GM12891 (cell line): ENCODE measurements around the gene TENM3.

ENCODE experiments used
- DNase-seq: peaks from one replicate; pipeline ENCODE4 v3.0.0; 2011; ENCODE audit warnings: low spot score; ENCODE audit not compliant: insufficient read length
- FAIRE-seq: peaks from 2 replicates; lab custom pipeline; 2011; peaks lifted over from hg19 to GRCh38; lab: Jason Lieb, UNC
- PAX5 ChIP-seq: IDR thresholded peaks from 2 replicates; pipeline ENCODE4 v1.6.1; 2011; ENCODE audit warnings: low read length, moderate library complexity, mild to moderate bottlenecking; ENCODE audit not compliant: insufficient read depth, severe bottlenecking
- POLR2A ChIP-seq: IDR thresholded peaks from 2 replicates; pipeline ENCODE4 v1.6.1; 2011; ENCODE audit warnings: low read depth, low read length, control low read depth
- POLR2AphosphoS5 ChIP-seq: IDR thresholded peaks from 2 replicates; pipeline ENCODE4 v1.6.1; 2011; ENCODE audit warnings: low read depth, low read length, control low read depth
- POU2F2 ChIP-seq: IDR thresholded peaks from 2 replicates; pipeline ENCODE4 v1.6.1; 2011; ENCODE audit warnings: low read depth, mild to moderate bottlenecking, control low read depth, low read length, moderate library complexity
- SPI1 ChIP-seq: IDR thresholded peaks from 2 replicates; pipeline ENCODE4 v1.6.1; 2011; ENCODE audit warnings: low read depth, low read length, control low read depth
- TAF1 ChIP-seq: IDR thresholded peaks from 2 replicates; pipeline ENCODE4 v1.6.1; 2011; ENCODE audit warnings: low read depth, low read length, control low read depth

Gene TENM3

DNA sequence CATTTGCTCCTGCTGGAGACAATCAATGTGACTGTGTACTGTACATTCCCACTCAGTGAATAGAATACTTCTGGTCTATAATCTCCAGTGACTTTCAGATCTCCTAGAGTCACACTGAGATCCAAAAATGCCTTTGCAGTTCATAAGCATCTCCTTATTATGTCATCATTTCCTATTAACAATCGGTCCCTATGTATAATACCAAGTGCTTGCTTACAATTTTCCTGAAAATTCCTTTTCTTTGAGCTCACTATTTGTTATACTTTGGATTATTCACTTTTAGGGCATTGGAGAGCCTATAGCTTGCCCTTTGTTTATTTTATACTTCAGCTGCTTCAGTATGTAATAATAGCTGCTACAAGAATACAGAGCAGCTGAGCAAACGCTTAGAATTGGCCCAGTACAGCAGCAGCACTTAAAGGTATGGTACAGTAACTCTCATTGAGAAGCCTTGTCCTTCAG is 361.0 kb downstream of the TENM3 start:
- DNase-seq (no peak), FAIRE-seq (no peak)
- no peak for TF ChIP-seq POLR2AphosphoS5
- TF ChIP-seq TAF1: no peak
- TF ChIP-seq PAX5: no peak
- TF ChIP-seq SPI1: no peak
- TF ChIP-seq POLR2A: no peak
- no peak for TF ChIP-seq POU2F2

DNA sequence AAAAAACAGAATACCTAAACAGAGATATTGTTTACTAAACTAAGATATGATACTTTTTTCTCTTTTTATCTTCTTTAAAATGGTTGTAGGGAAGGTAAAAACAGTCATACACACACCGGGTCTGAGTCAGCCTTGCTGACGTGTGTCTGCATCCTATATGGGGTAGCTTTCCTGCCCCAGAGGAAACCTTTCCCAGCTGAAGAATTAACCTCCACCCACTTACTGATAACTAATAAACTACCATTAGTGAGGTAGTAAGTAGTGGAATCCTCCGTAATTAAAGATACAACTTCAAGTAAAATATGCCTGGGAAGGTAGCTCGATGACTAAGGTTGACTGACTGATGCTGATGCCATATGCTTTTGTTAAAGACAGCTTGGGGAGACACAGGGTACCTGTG is 361.8 kb downstream of the TENM3 start:
- FAIRE-seq (no peak), DNase-seq (no peak)
- TF ChIP-seq PAX5: no peak
- no peak for TF ChIP-seq SPI1
- TF ChIP-seq POLR2AphosphoS5: no peak
- TF ChIP-seq POLR2A: no peak

DNA sequence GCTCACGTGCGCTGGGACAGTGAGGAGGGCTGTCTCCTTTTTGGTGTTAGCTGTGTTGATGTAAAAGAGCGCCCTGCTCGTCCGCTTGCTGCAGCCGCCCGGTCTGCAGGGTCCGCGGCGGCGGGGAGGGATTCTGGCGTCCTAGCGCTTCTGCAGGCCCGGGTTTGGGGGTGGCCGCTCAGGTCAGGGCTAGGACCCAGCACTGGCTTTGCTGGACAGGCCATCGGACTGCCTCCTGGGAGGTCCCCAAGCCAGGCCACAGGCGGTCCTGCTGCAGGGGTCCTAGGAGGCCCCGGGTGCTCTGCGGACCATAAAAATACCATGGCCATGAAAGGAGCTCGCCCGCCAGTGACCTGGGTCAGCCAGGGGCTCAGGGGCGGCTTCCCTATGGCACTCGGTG is 365.3 kb downstream of the TENM3 start:
- no peak for DNase-seq
- no peak for TF ChIP-seq PAX5
- TF ChIP-seq POLR2A: no peak
- TF ChIP-seq SPI1: no peak
- TF ChIP-seq POLR2AphosphoS5: no peak
- no peak for TF ChIP-seq TAF1
- TF ChIP-seq POU2F2: no peak
- FAIRE-seq: no peak

DNA sequence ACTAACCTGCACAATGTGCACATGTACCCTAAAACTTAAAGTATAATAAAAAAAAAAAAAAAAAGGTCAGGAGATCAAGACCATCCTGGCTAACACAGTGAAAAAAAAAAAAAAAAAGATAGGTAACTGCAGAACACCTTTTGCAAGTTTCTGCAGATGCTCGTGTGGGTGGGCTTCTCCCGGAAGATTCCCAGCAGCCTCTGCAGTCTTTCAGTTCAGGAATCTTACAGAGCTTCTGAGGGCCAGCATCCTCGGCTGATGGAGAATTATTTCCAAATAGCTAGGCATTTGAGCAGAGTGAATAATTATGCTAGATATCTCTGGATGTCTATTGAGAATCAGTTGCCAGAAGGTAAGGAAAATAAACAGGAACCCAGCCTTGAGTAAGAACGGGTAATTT is 373.3 kb downstream of the TENM3 start:
- no peak for DNase-seq
- TF ChIP-seq TAF1 (no peak), POLR2AphosphoS5 (no peak), POLR2A (no peak), PAX5 (no peak), SPI1 (no peak), POU2F2 (no peak)
- FAIRE-seq: no peak

DNA sequence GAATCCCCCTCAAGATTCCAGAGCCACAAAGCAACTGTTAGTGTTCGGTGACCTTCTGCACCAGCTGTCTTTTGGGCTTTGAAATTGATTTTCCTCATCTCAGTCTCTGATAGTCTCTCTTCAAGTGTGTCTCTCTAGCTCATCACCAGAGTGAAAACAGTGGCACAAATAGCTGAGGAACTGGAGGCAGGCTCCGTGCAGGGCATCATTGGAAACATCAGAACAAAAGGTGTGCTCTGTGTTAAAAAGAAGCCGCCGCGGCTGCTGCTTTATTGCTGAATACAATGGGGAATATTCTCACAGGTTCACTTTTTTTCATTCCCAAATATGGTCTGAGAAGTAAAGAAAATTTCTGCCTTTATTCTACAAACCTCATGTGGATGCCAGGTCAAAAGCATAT is 376.5 kb downstream of the TENM3 start:
- no peak for TF ChIP-seq TAF1
- TF ChIP-seq POLR2AphosphoS5: no peak
- no peak for TF ChIP-seq PAX5
- no peak for TF ChIP-seq SPI1
- TF ChIP-seq POLR2A: no peak
- TF ChIP-seq POU2F2: no peak
- no peak for FAIRE-seq
- no peak for DNase-seq

DNA sequence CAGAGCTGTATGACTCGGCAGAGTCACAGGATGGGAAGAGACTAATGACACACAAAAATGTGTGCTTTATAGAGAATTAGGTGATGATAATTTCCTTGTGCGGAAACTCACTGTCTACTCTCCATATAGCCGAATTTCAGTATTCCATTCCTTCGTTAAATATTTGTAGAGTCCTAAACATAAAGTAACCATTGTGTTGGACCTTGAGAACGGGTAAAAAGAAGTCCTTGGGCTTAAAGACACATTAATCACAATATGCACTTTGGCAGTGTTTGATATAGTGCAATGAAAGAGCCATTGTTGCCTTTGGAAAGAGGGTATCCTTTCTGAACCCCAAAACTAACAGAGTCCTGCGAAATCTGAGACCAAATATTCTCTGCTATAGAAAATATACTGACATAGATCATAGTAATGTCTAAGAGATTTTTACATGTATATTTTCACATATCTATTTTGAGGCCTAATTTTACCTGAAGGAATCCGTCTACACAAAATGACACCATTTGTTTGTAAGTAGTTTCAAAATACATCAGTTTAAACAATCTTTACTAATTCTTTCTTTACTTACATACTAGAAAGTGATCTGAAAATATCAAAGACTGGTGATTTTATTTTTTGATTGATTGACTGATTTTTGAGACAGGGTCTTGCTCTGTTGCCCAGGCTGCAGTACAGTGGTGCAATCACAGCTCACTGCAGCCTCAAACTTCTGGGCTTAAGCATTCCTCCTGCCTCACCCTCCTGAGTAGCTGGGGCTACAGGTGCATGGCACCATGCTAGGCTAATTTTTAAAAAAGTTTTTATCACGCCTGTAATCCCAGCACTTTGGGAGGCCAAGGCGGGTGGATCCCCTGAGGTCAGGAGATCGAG is 377.1 kb downstream of the TENM3 start:
- TF ChIP-seq POU2F2: no peak
- no peak for DNase-seq
- no peak for FAIRE-seq

DNA sequence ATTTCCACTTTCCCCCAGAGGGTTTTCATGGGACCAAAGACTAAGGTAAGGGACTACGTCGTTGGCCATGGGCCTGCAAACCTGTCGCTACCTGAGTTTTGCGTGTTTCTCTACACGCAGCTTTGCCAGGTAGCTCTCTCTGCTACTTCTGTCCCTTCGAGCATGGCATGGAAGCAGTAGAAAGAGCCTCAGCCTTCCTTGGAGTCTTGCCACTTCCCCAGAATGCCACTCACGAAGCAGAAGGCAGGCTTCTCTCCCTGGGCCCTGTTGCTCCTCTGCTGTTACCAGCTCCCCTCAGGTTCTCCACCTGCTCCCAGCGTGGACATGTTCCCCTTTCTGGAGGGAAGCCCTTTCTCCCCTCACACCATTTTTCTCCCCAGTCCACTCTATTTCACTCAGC is 381.1 kb downstream of the TENM3 start:
- FAIRE-seq: no peak
- no peak for DNase-seq
- TF ChIP-seq POLR2A: no peak
- no peak for TF ChIP-seq POLR2AphosphoS5
- TF ChIP-seq PAX5: no peak
- no peak for TF ChIP-seq TAF1
- TF ChIP-seq SPI1: no peak
- no peak for TF ChIP-seq POU2F2

DNA sequence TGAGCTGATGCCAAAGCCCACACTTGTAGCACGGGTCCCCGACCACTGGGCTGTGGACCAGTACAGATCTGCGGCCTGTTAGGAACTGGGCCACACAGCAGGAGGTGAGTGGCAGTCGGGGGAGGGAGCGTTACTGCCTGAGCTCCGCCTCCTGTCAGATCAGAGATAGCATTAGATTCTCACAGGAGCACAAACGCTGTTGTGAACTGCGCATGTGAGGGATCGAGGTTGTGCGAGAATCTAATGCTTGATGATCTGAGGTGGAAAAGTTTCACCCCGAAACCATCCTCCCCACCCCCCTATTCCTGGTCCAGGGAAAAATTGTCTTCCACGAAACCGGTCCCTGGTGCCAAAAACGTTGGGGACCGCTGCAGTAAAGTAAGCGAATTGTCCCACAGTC is 382.0 kb downstream of the TENM3 start:
- FAIRE-seq: no peak
- no peak for DNase-seq
- TF ChIP-seq POLR2AphosphoS5 (no peak), POLR2A (no peak), POU2F2 (no peak), PAX5 (no peak)

DNA sequence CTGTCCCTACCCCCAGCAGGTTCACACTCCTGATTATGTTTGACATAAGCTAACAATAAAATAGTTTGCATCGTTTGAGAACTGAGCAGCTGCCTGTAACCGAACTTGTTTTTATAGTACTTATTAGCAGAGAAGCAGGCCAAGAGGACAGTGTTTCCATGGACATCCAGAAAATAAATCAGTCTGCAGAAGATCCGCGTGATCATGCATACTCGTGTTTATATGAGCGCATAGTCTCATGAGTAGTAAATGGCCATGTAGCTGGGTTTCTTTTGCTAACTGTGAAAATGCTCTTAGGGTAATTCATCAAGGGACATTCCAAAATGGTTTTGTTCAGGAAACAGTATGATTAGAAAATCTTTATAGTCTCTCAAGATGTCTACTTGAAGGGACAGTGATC is 384.8 kb downstream of the TENM3 start:
- TF ChIP-seq PAX5 (no peak), POLR2AphosphoS5 (no peak), SPI1 (no peak)
- DNase-seq (no peak), FAIRE-seq (no peak)

DNA sequence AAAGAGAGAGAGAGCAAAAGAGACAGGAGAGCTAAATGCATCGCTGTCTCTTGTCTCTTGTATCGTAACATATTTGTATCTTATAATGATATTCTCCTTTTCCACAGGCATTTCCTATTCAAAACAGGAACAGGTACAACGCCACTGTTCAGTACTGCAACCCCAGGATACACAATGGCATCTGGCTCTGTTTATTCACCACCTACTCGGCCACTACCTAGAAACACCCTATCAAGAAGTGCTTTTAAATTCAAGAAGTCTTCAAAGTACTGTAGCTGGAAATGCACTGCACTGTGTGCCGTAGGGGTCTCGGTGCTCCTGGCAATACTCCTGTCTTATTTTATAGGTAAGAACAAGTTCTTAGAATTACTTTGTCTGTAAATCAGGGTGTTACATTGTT is 385.3 kb downstream of the TENM3 start:
- no peak for DNase-seq
- TF ChIP-seq POU2F2: no peak
- no peak for TF ChIP-seq PAX5
- no peak for TF ChIP-seq TAF1
- no peak for TF ChIP-seq POLR2AphosphoS5
- TF ChIP-seq POLR2A: no peak
- no peak for TF ChIP-seq SPI1
- FAIRE-seq: no peak
